Endothelial cell (in vitro differentiated cells): Measurements from ENCODE around the gene CCDC195. TPM values are rescaled to one million over a fixed set of nuclear protein-coding genes. Genes with fewer than 3 reads are reported as not detected.

Experiments used
- DNase-seq: peaks from one replicate; pipeline ENCODE4 v3.0.0; 2021; ENCODE audit warnings: low spot score
- H3K27ac Mint-ChIP-seq: one replicate; pipeline ENCODE4 v1.8.0; 2021; ENCODE audit warnings: mixed read lengths, inconsistent platforms; ENCODE audit not compliant: unreplicated experiment
- H3K27me3 Mint-ChIP-seq: one replicate; pipeline ENCODE4 v1.8.0; 2021; ENCODE audit warnings: mild to moderate bottlenecking, moderate library complexity, mixed read lengths, inconsistent platforms; ENCODE audit not compliant: unreplicated experiment
- H3K36me3 Mint-ChIP-seq: one replicate; pipeline ENCODE4 v1.8.0; 2021; ENCODE audit warnings: mild to moderate bottlenecking, low read depth, mixed read lengths, inconsistent platforms; ENCODE audit not compliant: unreplicated experiment
- H3K4me1 Mint-ChIP-seq: one replicate; pipeline ENCODE4 v1.8.0; 2021; ENCODE audit warnings: mild to moderate bottlenecking, mixed read lengths, inconsistent platforms; ENCODE audit not compliant: unreplicated experiment
- H3K4me3 Mint-ChIP-seq: one replicate; pipeline ENCODE4 v1.8.0; 2021; ENCODE audit warnings: mild to moderate bottlenecking, mixed read lengths, inconsistent platforms; ENCODE audit not compliant: unreplicated experiment
- H3K9me3 Mint-ChIP-seq: one replicate; pipeline ENCODE4 v1.8.0; 2021; ENCODE audit warnings: mixed read lengths, inconsistent platforms; ENCODE audit not compliant: unreplicated experiment
- CTCF ChIP-seq: fragments of 200-600 bp; sonication (generic); IDR thresholded peaks from one replicate; pipeline ENCODE4 v1.5.0; 2021; ENCODE audit warnings: antibody characterized with exemption; ENCODE audit not compliant: unreplicated experiment
- total RNA-seq: library from RNA; stranded (reverse); fragmentation: NEBNext Ultra II Directional; extraction: Animal tissue kit (Norgen Biotek cat#: 25700); gene quantifications from one replicate; pipeline ENCODE4 v1.2.1, GENCODE V29; 2021; ENCODE audit not compliant: unreplicated experiment

The CCDC195 gene
- total RNA-seq, 1 donor from 2014 or later: not detected

- H3K4me3 Mint-ChIP-seq: no peak overlapping the region
- no peak overlapping the region for H3K27ac Mint-ChIP-seq
- peaks cover 8% of the 10 kb centered on the region for H3K36me3 Mint-ChIP-seq
- H3K27me3 Mint-ChIP-seq: peaks cover 2% of the 10 kb centered on the region
- H3K9me3 Mint-ChIP-seq: peaks cover 16% of the 10 kb centered on the region
- no peak for TF ChIP-seq CTCF
- DNase-seq: no peak
- no peaks in the 10 kb centered on the region for H3K4me1 Mint-ChIP-seq
These were observed 15.5 kb upstream of the CCDC195 start for GRCh38 chr2:224731665-224732064.

GRCh38 chr2:224729435-224729834 is 13.3 kb upstream of the CCDC195 start:
- no peaks in the 10 kb centered on the region for H3K36me3 Mint-ChIP-seq
- H3K4me3 Mint-ChIP-seq: no peak overlapping the region
- H3K27ac Mint-ChIP-seq: no peak overlapping the region
- no peak for TF ChIP-seq CTCF
- no peaks in the 10 kb centered on the region for H3K4me1 Mint-ChIP-seq
- peaks cover 5% of the 10 kb centered on the region for H3K9me3 Mint-ChIP-seq
- no peaks in the 10 kb centered on the region for H3K27me3 Mint-ChIP-seq
- no peak for DNase-seq

- no peak overlapping the region for H3K4me3 Mint-ChIP-seq
- DNase-seq: no peak
These were observed 8.2 kb upstream of the CCDC195 start for GRCh38 chr2:224724331-224724730.

GRCh38 chr2:224723586-224724217 is 7.5 kb upstream of the CCDC195 start:
- Mint-ChIP-seq H3K9me3 (peaks cover 5% of the 10 kb centered on the region), H3K4me1 (no peaks in the 10 kb centered on the region), H3K27ac (no peak overlapping the region), H3K36me3 (no peaks in the 10 kb centered on the region), H3K27me3 (no peaks in the 10 kb centered on the region), H3K4me3 (no peak overlapping the region)
- TF ChIP-seq CTCF: no peak
- DNase-seq: no peak

More at GRCh38 chr2:224724331-224724730, 8.2 kb upstream of the CCDC195 start:
- Mint-ChIP-seq H3K4me1 (no peaks in the 10 kb centered on the region), H3K27ac (no peak overlapping the region), H3K27me3 (no peaks in the 10 kb centered on the region), H3K36me3 (no peaks in the 10 kb centered on the region), H3K9me3 (peaks cover 5% of the 10 kb centered on the region)
- TF ChIP-seq CTCF: no peak

- no peak for DNase-seq
- Mint-ChIP-seq H3K36me3 (no peaks in the 10 kb centered on the region), H3K27me3 (no peaks in the 10 kb centered on the region), H3K4me3 (no peak overlapping the region), H3K27ac (no peak overlapping the region), H3K9me3 (no peaks in the 10 kb centered on the region), H3K4me1 (no peaks in the 10 kb centered on the region)
- no peak for TF ChIP-seq CTCF
These were observed 6.6 kb upstream of the CCDC195 start for GRCh38 chr2:224722770-224723169.
